Measurements from ENCODE around the gene MARCHF4.

The MARCHF4 gene

GRCh38 chr2:216371721-216372702 is at the start of gene MARCHF4:
Gene MARCHF4 (minus strand): TSS chr2:216372483. CDS start chr2:216370260, 2,223 bp downstream.
- peak; percentile 26 to 48 for DNase-seq (ENCODE audit: low read depth in 2 of 2, low spot score in 1 of 2)

- DNase-seq (ENCODE audit: low read depth in 2 of 2, low spot score in 1 of 2): no peak
These were observed 48.3 kb upstream of the MARCHF4 start for GRCh38 chr2:216420367-216421101.

- no peak for DNase-seq (ENCODE audit: low read depth in 2 of 2, low spot score in 1 of 2)
These were observed 46.7 kb upstream of the MARCHF4 start for GRCh38 chr2:216418981-216419380.

GRCh38 chr2:216416571-216417307 is 44.5 kb upstream of the MARCHF4 start:
- no peak for DNase-seq (ENCODE audit: low read depth in 2 of 2, low spot score in 1 of 2)

- DNase-seq (ENCODE audit: low read depth in 2 of 2, low spot score in 1 of 2): no peak
These were observed 43.3 kb upstream of the MARCHF4 start for GRCh38 chr2:216415541-216415940.

GRCh38 chr2:216414772-216415319 is 42.6 kb upstream of the MARCHF4 start:
- no peak for DNase-seq (ENCODE audit: low read depth in 2 of 2, low spot score in 1 of 2)

- no peak for DNase-seq (ENCODE audit: low read depth in 2 of 2, low spot score in 1 of 2)
These were observed 41.6 kb upstream of the MARCHF4 start for GRCh38 chr2:216413882-216414281.

GRCh38 chr2:216412022-216412999 is 40.0 kb upstream of the MARCHF4 start, which contains the start of gene SMARCAL1:
Gene SMARCAL1 (plus strand): TSS chr2:216412484. CDS start chr2:216414705, 2,221 bp downstream.
- DNase-seq (ENCODE audit: low read depth in 2 of 2, low spot score in 1 of 2): peak; percentile 96 to 97

- no peak for DNase-seq (ENCODE audit: low read depth in 2 of 2, low spot score in 1 of 2)
These were observed 38.3 kb upstream of the MARCHF4 start for GRCh38 chr2:216410550-216410949.

GRCh38 chr2:216408426-216409290 is 36.4 kb upstream of the MARCHF4 start:
- DNase-seq (ENCODE audit: low read depth in 2 of 2, low spot score in 1 of 2): no peak

GRCh38 chr2:216406826-216407225 is 34.5 kb upstream of the MARCHF4 start:
- no peak for DNase-seq (ENCODE audit: low read depth in 2 of 2, low spot score in 1 of 2)

- no peak for DNase-seq (ENCODE audit: low read depth in 2 of 2, low spot score in 1 of 2)
These were observed 33.3 kb upstream of the MARCHF4 start for GRCh38 chr2:216405588-216405987.

GRCh38 chr2:216404010-216404618 is 31.8 kb upstream of the MARCHF4 start:
- DNase-seq (ENCODE audit: low read depth in 2 of 2, low spot score in 1 of 2): peak; percentile 18 to 25

- DNase-seq (ENCODE audit: low read depth in 2 of 2, low spot score in 1 of 2): no peak
These were observed 30.5 kb upstream of the MARCHF4 start for GRCh38 chr2:216402751-216403150.

- DNase-seq (ENCODE audit: low read depth in 2 of 2, low spot score in 1 of 2): no peak
These were observed 27.3 kb upstream of the MARCHF4 start for GRCh38 chr2:216399621-216400020.

GRCh38 chr2:216394881-216395280 is 22.6 kb upstream of the MARCHF4 start:
- DNase-seq (ENCODE audit: low read depth in 2 of 2, low spot score in 1 of 2): no peak

- no peak for DNase-seq (ENCODE audit: low read depth in 2 of 2, low spot score in 1 of 2)
These were observed 20.9 kb upstream of the MARCHF4 start for GRCh38 chr2:216392945-216393840.
